Measurements from ENCODE around the gene ABCC6.

Gene ABCC6

GRCh38 chr16:16099320-16099719, 124.0 kb downstream of the ABCC6 start:
- H3K4me3 ChIP-seq (ENCODE audit: low read depth, low read length), result no peak overlapping the region
- H3K27ac ChIP-seq (ENCODE audit: extremely low read depth, low read depth, low read length), result no peak overlapping the region
- no peaks in the 10 kb centered on the region for H3K9me3 ChIP-seq (ENCODE audit: control insufficient read depth, insufficient read depth, low read depth, low read length)
- peaks cover 0 to 53% of the 10 kb centered on the region in 2 experiments; a peak in 2 of 3 replicates for H3K36me3 ChIP-seq (ENCODE audit: control insufficient read depth in 2 of 2, insufficient read depth in 1 of 2, low read length in 2 of 2)
- ChIA-PET POLR2A (no interaction called here), CTCF (interaction anchor here (0.6 to 1.3 kb wide), 2 partner anchors 25 to 224 kb away, joined by 3 to 5 read pairs; no protein-coding TSS in a partner anchor)
- TF ChIP-seq ZNF571 (tag by site-specific recombination; IDR thresholded peaks at IDR 0.05) (no peak), ZNF302 (tag by site-specific recombination; IDR thresholded peaks at IDR 0.05; ENCODE audit: low read depth) (no peak), BCL6B (tag by site-specific recombination; IDR thresholded peaks at IDR 0.05) (no peak), SALL2 (tag by site-specific recombination; IDR thresholded peaks at IDR 0.05; ENCODE audit: borderline replicate concordance) (no peak), ZBTB7A (tag by site-specific recombination; IDR thresholded peaks at IDR 0.05; ENCODE audit: low read depth) (no peak), RBAK (tag by site-specific recombination; IDR thresholded peaks at IDR 0.05) (no peak), ZNF624 (tag by site-specific recombination; IDR thresholded peaks at IDR 0.05) (no peak), ZNF24 (tag by site-specific recombination; IDR thresholded peaks at IDR 0.05) (no peak), ZNF335 (tag by site-specific recombination; conservative IDR thresholded peaks at IDR 0.05) (no peak), ZNF76 (tag by site-specific recombination; IDR thresholded peaks at IDR 0.05; ENCODE audit: borderline replicate concordance, low read depth) (no peak), ZBTB1 (tag by site-specific recombination; IDR thresholded peaks at IDR 0.05) (no peak), SP2 (tag by site-specific recombination; IDR thresholded peaks at IDR 0.05) (no peak), ZNF133 (tag by site-specific recombination; IDR thresholded peaks at IDR 0.05) (no peak), ZSCAN23 (tag by site-specific recombination; IDR thresholded peaks at IDR 0.05) (no peak), ZXDB (tag by site-specific recombination; IDR thresholded peaks at IDR 0.05) (no peak), PRDM4 (tag by site-specific recombination; IDR thresholded peaks at IDR 0.05) (no peak), PRDM2 (tag by site-specific recombination; IDR thresholded peaks at IDR 0.05; ENCODE audit: borderline replicate concordance) (no peak), MZF1 (tag by site-specific recombination; IDR thresholded peaks at IDR 0.05; ENCODE audit: borderline replicate concordance) (no peak), ZNF768 (tag by site-specific recombination; IDR thresholded peaks at IDR 0.05) (no peak)
- H3K4me1 ChIP-seq (ENCODE audit: control insufficient read depth, insufficient read depth, low read length), result no peaks in the 10 kb centered on the region
